ENCODE data around the gene BDKRB2.

- TF ChIP-seq, protein P1, sequence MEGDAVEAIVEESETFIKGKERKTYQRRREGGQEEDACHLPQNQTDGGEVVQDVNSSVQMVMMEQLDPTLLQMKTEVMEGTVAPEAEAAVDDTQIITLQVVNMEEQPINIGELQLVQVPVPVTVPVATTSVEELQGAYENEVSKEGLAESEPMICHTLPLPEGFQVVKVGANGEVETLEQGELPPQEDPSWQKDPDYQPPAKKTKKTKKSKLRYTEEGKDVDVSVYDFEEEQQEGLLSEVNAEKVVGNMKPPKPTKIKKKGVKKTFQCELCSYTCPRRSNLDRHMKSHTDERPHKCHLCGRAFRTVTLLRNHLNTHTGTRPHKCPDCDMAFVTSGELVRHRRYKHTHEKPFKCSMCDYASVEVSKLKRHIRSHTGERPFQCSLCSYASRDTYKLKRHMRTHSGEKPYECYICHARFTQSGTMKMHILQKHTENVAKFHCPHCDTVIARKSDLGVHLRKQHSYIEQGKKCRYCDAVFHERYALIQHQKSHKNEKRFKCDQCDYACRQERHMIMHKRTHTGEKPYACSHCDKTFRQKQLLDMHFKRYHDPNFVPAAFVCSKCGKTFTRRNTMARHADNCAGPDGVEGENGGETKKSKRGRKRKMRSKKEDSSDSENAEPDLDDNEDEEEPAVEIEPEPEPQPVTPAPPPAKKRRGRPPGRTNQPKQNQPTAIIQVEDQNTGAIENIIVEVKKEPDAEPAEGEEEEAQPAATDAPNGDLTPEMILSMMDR (IDR thresholded peaks at IDR 0.05), result no peak
- no peak for TF ChIP-seq POLR2A (IDR thresholded peaks at IDR 0.05)
These were observed 4.1 kb downstream of the BDKRB2 start for GRCh38 chr14:96208739-96209138.

Measured in adrenal gland (tissue), 5 donors.